ENCODE data around the gene ANKRD13D. TPM values are rescaled to one million over a fixed set of nuclear protein-coding genes. Genes with fewer than 3 reads are reported as not detected.

The ANKRD13D gene
- total and polyA plus RNA-seq, 2 of the 8 experiments (the other 6 are each of a cell fraction or from before 2014, with no cell fraction given): 24.9 to 26.5 TPM

DNA sequence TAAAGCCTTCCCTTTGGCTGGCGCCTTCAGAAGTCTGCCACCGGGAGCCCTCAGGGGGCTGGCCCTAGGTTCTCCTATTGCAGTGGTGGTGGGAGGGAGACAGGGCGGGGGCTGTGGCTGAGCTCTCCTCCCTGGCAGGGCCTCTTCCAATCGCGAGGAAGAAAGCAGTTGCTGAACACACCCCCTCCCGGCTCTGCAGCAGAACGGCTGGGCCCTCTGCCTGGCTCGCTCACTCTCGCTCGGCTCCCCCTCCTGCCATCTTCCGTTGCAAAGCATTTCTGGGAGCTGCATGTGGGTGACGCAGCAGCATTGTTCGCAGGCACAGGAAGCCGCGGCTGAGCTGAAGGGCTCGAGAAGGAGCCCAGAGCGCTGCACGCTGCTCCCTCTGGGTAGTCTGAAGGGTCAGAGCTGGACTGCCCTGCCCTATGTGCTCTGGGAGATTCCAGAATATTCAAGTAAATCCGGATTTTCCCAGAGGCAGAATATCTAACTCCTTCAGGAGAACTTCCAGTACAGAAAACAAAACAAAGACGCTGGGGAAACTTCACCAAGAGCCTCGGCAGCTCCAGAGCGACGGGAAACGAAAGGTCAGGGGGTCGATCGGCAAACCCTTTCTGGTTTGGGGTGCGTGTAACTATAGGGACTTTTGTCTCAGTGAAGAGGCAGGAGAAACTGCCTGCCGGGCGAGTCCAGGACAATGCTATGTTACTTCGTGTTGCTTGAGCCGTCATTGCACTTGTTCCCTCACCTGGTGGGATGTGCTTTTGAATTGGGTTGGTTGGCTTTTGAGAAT is 49.1 kb upstream of the ANKRD13D start:
- Histone ChIP-seq H4K5ac (ENCODE audit: insufficient read length, low read depth, low read length) (peak overlapping the region; percentile 19), H3K9me3 (ENCODE audit: insufficient read depth in 2 of 2, low read depth in 1 of 2, low read length in 1 of 2) (no peaks in the 10 kb centered on the region), H3K79me2 (ENCODE audit: control insufficient read depth in 1 of 2, insufficient read depth in 2 of 2, low read length in 2 of 2) (peaks cover 14 to 46% of the 10 kb centered on the region in 2 experiments), H2AFZ (ENCODE audit: low read length) (no peak overlapping the region), H3K23me2 (ENCODE audit: low read depth, low read length) (peaks cover 11% of the 10 kb centered on the region), H2BK20ac (ENCODE audit: low read length) (peak overlapping the region; percentile 53; the same call in 1 of the 2 replicates), H3K14ac (ENCODE audit: insufficient read length) (no peak overlapping the region), H4K91ac (replicated peaks; ENCODE audit: insufficient read length, low read length) (peak overlapping the region; percentile 13), H3K4me3 (ENCODE audit: extremely low read depth in 1 of 4, insufficient read depth in 2 of 4, low read depth in 3 of 4, low read length in 4 of 4) (peak overlapping the region; percentile 90 to 99 (median 94)), H3K27ac (ENCODE audit: low read depth, low read length) (peak overlapping the region; percentile 83), H2BK120ac (replicated peaks; ENCODE audit: low read depth, low read length) (no peak overlapping the region), H2BK5ac (ENCODE audit: low read depth, low read length) (peak overlapping the region; percentile 96), H4K20me1 (replicated peaks in 1 of 2; ENCODE audit: control insufficient read depth in 1 of 2, insufficient read depth in 2 of 2, low read length in 2 of 2) (peaks cover 3 to 11% of the 10 kb centered on the region in 2 experiments), H2BK15ac (ENCODE audit: low read length) (peak overlapping the region; percentile 89; the same call in 1 of the 2 replicates), H3K23ac (ENCODE audit: insufficient read length) (no peak overlapping the region), H3K56ac (replicated peaks; ENCODE audit: insufficient read length, low read depth, low read length) (peak overlapping the region; percentile 10), H3K27me3 (replicated peaks in 1 of 4; ENCODE audit: control insufficient read depth in 3 of 4, extremely low read depth in 1 of 4, insufficient read depth in 3 of 4, low read length in 3 of 4) (no peaks in the 10 kb centered on the region), H3K4me2 (ENCODE audit: insufficient read depth in 1 of 2, low read depth in 2 of 2, low read length in 2 of 2) (peak overlapping the region; percentile 79 to 81), H3K79me1 (ENCODE audit: low read depth, low read length) (peaks cover 10% of the 10 kb centered on the region; the same call in 1 of the 2 replicates), H3K4ac (replicated peaks; ENCODE audit: insufficient read length, low read depth, low read length) (no peak overlapping the region), H3K4me1 (replicated peaks in 1 of 4; ENCODE audit: control insufficient read depth in 3 of 4, insufficient read depth in 4 of 4, low read length in 3 of 4) (peaks cover 6 to 8% (median 7%) of the 10 kb centered on the region in 4 experiments; a peak in 5 of 7 replicates), H3K9ac (replicated peaks in 1 of 4; ENCODE audit: extremely low read depth in 1 of 4, low read depth in 3 of 4, low read length in 3 of 4) (peak overlapping the region; percentile 94 to 97 (median 95)), H4K8ac (ENCODE audit: extremely low read depth, insufficient read depth, low read length) (peak overlapping the region; percentile 37; the same call in 1 of the 2 replicates), H3K18ac (ENCODE audit: extremely low read depth, low read length) (peak overlapping the region; percentile 89), H2BK12ac (ENCODE audit: low read depth, low read length) (peak overlapping the region; percentile 99), H2AK5ac (ENCODE audit: low read depth, low read length) (peak overlapping the region; percentile 41; the same call in 1 of the 2 replicates), H3K36me3 (ENCODE audit: control insufficient read depth in 2 of 4, insufficient read depth in 4 of 4, low read length in 3 of 4) (peaks cover 7 to 29% (median 17%) of the 10 kb centered on the region in 4 experiments)
- ChIA-PET POLR2A (ENCODE audit: partially characterized antibody) (interaction anchor here (0.7 to 3.7 kb wide), 33 partner anchors 13 to 186 kb away, joined by 3 to 23 read pairs (median 4); partner anchors contain the start of genes ANKRD13D, GRK2, KDM2A and POLD4), CTCF (ENCODE audit: partially characterized antibody) (interaction anchor here (0.8 to 4.4 kb wide), 7 partner anchors 13 to 159 kb away, joined by 3 to 23 read pairs (median 6); no protein-coding TSS in a partner anchor)
- peak; percentile 91 to 98 for DNase-seq (ENCODE audit: low read depth in 1 of 2, low spot score in 2 of 2)
- WGBS, 2 experiments (ENCODE audit: extremely low coverage in 1 of 2, insufficient coverage in 1 of 2, insufficient read length in 1 of 2, insufficient replicate concordance in 2 of 2, low coverage in 1 of 2, low lambda C conversion rate in 2 of 2, missing lambda C conversion rate in 1 of 2): 2% methylated on average over 29 of the region's 31 CpGs; no CpG with 5 or more reads in 1 of the 2 experiments
- FAIRE-seq: peak; percentile 39
- peak; percentile 95 to 99 for TF ChIP-seq POLR2A (IDR thresholded peaks at IDR 0.05; ENCODE audit: control extremely low read depth in 1 of 2, low read depth in 2 of 2, low read length in 2 of 2)
- TF ChIP-seq CBX5 (IDR thresholded peaks at IDR 0.05; ENCODE audit: low read depth, low read length): no peak
- TF ChIP-seq SRF (IDR thresholded peaks at IDR 0.05; ENCODE audit: low read depth, low read length): peak; percentile 52
- no peak for TF ChIP-seq EZH2 (IDR thresholded peaks at IDR 0.05; ENCODE audit: low read depth, low read length, severe bottlenecking)
